ENCODE measurements around the gene SMIM24. TPM values are rescaled to one million over a fixed set of nuclear protein-coding genes. Genes with fewer than 3 reads are reported as not detected.

The SMIM24 gene
- total RNA-seq, 1 donor from 2014 or later = not detected

DNA sequence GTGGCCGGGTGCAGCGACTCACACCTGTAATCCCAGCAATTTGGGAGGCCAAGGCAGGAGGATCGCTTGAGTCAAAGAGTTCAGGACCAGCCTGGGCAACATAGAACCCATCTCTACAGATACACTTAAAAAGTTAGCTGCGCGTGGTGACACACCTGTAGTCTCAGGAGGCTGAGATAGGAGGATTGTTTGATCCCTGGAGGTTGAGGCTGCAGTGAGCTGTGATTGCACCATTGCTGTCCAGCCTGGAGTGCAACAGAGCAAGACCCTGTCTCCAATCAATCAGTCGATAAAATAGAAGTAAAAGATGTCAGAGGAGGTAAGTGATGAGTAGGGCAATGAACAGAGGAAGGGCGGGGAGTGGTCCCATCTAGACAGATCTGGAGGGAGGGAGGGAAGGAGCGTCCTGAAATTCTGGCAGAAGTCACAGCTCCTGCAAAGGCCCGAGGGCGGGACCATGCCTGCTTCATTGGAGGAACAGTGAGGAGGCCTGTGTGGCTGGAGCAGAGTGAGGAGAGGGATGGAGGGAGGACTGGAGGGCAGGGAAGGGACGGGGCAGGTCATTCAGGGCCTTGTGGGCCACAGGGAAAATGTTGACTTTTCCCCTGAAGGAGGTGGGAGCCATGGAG, 9.7 kb downstream of the SMIM24 start:
- no peaks in the 10 kb centered on the region for H3K36me3 ChIP-seq
- no peaks in the 10 kb centered on the region for H3K9me3 ChIP-seq
- H3K27me3 ChIP-seq = no peaks in the 10 kb centered on the region
- H3K27ac ChIP-seq = peak overlapping the region; percentile 30 to 99
- TF ChIP-seq, protein P1, sequence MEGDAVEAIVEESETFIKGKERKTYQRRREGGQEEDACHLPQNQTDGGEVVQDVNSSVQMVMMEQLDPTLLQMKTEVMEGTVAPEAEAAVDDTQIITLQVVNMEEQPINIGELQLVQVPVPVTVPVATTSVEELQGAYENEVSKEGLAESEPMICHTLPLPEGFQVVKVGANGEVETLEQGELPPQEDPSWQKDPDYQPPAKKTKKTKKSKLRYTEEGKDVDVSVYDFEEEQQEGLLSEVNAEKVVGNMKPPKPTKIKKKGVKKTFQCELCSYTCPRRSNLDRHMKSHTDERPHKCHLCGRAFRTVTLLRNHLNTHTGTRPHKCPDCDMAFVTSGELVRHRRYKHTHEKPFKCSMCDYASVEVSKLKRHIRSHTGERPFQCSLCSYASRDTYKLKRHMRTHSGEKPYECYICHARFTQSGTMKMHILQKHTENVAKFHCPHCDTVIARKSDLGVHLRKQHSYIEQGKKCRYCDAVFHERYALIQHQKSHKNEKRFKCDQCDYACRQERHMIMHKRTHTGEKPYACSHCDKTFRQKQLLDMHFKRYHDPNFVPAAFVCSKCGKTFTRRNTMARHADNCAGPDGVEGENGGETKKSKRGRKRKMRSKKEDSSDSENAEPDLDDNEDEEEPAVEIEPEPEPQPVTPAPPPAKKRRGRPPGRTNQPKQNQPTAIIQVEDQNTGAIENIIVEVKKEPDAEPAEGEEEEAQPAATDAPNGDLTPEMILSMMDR (IDR thresholded peaks at IDR 0.05) = no peak
- intact Hi-C loops (cut with DNase I) = no loop called here
- H3K4me3 ChIP-seq = no peak overlapping the region
- DNase-seq (ENCODE audit: low spot score in 2 of 2) = no peak
- peaks cover 4 to 41% of the 10 kb centered on the region in 2 donors for H3K4me1 ChIP-seq

DNA sequence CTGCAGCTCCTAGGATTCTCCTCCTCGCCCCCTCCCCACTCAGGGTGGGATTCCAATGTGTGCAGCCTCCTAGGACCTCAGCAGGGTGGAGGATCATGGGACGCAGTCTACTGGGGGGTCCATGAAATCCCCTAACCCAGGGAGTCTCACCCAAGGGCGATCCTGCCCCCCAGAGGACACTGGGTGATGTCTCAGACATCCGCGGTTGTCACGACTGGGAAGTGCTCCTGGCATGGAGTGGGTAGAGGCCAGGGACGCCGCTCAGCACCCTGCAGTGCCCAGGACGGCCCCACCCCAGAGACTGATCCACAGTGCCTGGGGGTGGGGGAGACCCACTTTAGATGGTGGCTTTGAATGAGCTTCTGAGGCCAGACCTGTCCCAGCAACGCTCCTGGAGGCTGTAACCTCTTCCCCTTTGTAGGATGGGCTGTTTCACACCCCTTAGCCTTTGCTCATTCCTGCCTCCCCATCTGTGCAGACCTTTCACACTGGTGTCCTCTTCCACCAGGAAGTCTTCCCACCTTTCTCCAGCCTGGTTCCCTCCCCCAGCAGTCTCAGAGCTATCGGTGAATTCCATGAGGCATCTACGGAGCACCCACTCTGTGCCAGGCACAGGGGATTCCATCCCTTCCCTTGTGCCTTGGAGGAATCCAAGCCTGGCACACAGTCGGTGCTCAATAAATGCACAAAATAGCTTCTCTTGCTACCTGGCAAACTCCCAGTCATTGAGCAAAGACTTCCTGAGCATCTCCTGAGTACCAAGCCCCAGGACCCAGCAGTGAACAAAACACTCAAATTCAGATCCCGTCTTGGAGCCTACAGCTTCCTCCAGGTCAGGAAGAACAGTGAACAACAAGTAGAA, 10.5 kb downstream of the SMIM24 start:
- DNase-seq (ENCODE audit: low spot score in 2 of 2) = no peak
- Histone ChIP-seq H3K4me3 (no peak overlapping the region), H3K36me3 (no peaks in the 10 kb centered on the region), H3K27me3 (no peaks in the 10 kb centered on the region), H3K9me3 (no peaks in the 10 kb centered on the region), H3K27ac (peak overlapping the region; percentile 80 to 99), H3K4me1 (peaks cover 4 to 46% of the 10 kb centered on the region in 2 donors)
- intact Hi-C loops (cut with DNase I) = no loop called here
- TF ChIP-seq, protein P1 (IDR thresholded peaks at IDR 0.05) = peak in 1 of 3 experiments; percentile 18

DNA sequence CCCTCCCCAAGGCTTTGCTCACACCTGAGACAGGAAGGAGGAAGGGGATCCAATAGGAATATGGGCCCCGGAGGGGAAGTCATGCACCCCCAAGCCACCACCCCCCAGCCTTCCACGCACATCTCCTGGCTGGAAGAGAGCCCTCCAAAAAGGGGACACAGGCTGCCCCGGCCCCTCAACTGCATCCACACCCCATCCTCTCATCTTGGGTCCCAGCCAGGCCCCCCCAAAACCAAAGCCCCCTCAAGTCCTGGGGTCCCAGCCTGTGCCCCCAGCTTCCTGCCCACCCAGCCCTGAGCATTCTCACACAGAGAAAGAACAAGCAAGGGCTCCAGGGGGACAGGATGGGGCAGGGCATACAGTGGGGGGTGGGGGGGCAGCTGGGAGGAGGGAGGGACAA, 12.1 kb downstream of the SMIM24 start:
- Histone ChIP-seq H3K27me3 (no peaks in the 10 kb centered on the region), H3K9me3 (no peaks in the 10 kb centered on the region), H3K4me3 (no peak overlapping the region), H3K36me3 (peaks cover 8 to 11% of the 10 kb centered on the region in 2 donors), H3K27ac (peak overlapping the region; percentile 80 to 99), H3K4me1 (peaks cover 9 to 56% of the 10 kb centered on the region in 2 donors)
- DNase-seq (ENCODE audit: low spot score in 2 of 2) = no peak
- TF ChIP-seq, protein P1 (IDR thresholded peaks at IDR 0.05) = no peak
- intact Hi-C loops (cut with DNase I) = no loop called here

DNA sequence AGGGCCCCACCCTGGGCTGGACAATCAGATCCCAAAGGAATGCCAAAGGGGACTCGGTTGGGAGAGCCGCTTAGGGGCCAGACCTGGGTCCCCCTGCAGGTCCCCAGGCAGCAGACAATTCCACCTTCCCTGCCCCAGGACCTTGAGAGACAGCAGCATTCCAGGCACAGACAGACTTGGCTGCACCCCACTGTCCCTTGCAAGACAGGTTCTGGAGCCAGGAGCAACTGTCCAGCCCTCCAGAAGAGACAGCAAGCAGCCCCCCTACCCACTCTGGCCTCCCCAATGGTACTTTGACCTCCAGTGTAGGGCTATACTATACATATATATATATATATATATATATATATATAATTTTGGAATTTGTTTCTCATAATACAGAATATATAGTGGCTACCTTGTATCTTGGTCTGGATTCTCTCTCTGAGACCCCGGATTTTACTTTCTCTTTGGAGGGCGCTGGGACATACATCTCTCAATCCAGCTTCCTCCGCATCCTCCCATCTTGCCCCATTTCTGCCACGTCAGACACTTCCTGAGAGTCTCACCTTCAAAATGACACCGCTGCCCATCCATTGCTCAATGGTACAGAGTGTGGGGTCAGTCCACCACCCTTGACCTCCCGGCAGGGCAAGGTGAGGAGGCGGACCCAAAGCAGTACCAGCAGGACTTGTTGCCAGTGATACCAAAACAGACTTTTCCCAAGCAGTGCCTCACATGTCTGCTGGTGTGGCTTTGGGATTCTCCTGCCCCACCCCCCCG, 12.7 kb downstream of the SMIM24 start:
- H3K4me1 ChIP-seq = peaks cover 9 to 52% of the 10 kb centered on the region in 2 donors
- intact Hi-C loops (cut with DNase I) = loop anchor here (2.0 kb wide), 2 partner anchors 17 to 39 kb away; no protein-coding TSS in a partner anchor
- H3K27ac ChIP-seq = peak overlapping the region; percentile 80 to 99
- H3K36me3 ChIP-seq = peaks cover 12 to 17% of the 10 kb centered on the region in 2 donors
- no peak for DNase-seq (ENCODE audit: low spot score in 2 of 2)
- TF ChIP-seq, protein P1 (IDR thresholded peaks at IDR 0.05) = no peak
- no peaks in the 10 kb centered on the region for H3K27me3 ChIP-seq
- peak overlapping the region in 1 of 2 donors; percentile 14 for H3K4me3 ChIP-seq
- H3K9me3 ChIP-seq = no peaks in the 10 kb centered on the region

DNA sequence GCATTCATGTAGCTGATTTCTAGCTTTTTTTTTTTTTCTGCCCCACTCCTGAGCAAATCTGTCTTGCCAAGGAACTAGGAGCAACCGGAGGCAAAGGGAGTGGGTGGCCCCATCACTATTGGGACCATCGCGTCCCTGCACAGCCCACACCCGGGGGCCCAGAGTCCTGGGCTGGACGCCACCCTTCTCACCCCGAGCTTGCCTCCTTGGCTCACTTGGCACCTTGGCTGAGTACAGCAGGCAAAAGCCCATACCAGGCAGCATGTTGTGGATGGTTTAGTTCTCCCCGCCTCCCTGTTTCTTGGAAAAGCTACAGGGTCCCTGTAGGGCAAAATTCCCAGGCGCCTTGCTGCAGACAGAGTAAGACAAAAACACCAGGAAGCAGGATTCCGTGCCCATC, 13.7 kb downstream of the SMIM24 start:
- Histone ChIP-seq H3K9me3 (no peaks in the 10 kb centered on the region), H3K27ac (peak overlapping the region; percentile 80 to 99), H3K36me3 (peaks cover 12 to 17% of the 10 kb centered on the region in 2 donors), H3K27me3 (no peaks in the 10 kb centered on the region), H3K4me1 (peaks cover 9 to 45% of the 10 kb centered on the region in 2 donors), H3K4me3 (peak overlapping the region in 1 of 2 donors; percentile 14)
- DNase-seq (ENCODE audit: low spot score in 2 of 2) = peak; percentile 53 to 89
- intact Hi-C loops (cut with DNase I) = loop anchor here (2.0 kb wide), 2 partner anchors 16 to 38 kb away; no protein-coding TSS in a partner anchor
- TF ChIP-seq, protein P1 (IDR thresholded peaks at IDR 0.05) = no peak
